ENCODE results near the gene CCDC18. TPM values are rescaled to one million over a fixed set of nuclear protein-coding genes. Genes with fewer than 3 reads are reported as not detected.
A peak's percentile ranks its signal among the peaks of the same experiment; 100 is the strongest.
"Not testable (repeated sequence)": the region's sequence is repeated elsewhere in the genome, so short reads cannot be mapped to it uniquely, and the experiment has no call there.

Gene CCDC18
- total RNA-seq, 2 donors from 2014 or later, result 5.0 to 6.9 TPM

DNA sequence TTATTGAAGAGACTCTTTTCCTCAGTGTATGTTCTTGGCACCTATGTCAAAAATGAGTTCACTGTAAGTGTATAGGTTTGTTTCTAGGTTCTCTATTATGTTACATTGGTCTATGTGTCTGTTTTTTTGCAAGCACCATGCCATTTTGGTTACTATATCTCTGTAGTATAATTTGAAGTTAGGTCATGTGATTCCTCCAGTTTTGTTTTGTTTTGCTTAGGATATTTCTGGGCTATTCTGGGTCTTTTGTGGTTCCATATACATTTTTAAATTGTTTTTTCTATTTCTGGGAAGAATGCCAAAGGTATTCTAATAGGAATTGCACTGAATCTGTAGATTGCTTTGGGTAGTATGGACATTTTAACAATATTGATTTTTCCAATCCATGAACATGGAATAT, 13.5 kb upstream of the CCDC18 start:
- TF ChIP-seq, protein P1, sequence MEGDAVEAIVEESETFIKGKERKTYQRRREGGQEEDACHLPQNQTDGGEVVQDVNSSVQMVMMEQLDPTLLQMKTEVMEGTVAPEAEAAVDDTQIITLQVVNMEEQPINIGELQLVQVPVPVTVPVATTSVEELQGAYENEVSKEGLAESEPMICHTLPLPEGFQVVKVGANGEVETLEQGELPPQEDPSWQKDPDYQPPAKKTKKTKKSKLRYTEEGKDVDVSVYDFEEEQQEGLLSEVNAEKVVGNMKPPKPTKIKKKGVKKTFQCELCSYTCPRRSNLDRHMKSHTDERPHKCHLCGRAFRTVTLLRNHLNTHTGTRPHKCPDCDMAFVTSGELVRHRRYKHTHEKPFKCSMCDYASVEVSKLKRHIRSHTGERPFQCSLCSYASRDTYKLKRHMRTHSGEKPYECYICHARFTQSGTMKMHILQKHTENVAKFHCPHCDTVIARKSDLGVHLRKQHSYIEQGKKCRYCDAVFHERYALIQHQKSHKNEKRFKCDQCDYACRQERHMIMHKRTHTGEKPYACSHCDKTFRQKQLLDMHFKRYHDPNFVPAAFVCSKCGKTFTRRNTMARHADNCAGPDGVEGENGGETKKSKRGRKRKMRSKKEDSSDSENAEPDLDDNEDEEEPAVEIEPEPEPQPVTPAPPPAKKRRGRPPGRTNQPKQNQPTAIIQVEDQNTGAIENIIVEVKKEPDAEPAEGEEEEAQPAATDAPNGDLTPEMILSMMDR (IDR thresholded peaks at IDR 0.05), result no peak
- no peaks in the 10 kb centered on the region for H3K27me3 ChIP-seq
- no peak overlapping the region for H3K4me3 ChIP-seq
- H3K36me3 ChIP-seq, result no peaks in the 10 kb centered on the region
- H3K4me1 ChIP-seq, result no peaks in the 10 kb centered on the region
- no peak overlapping the region for H3K27ac ChIP-seq
- DNase-seq (ENCODE audit: low spot score), result no peak
- no peaks in the 10 kb centered on the region for H3K9me3 ChIP-seq

GRCh38 chr1:93170141-93170678, 10.3 kb upstream of the CCDC18 start:
- H3K4me1 ChIP-seq, result peaks cover 0 to 13% of the 10 kb centered on the region in 2 donors
- not testable (repeated sequence) for H3K27ac ChIP-seq; H3K36me3 ChIP-seq; H3K9me3 ChIP-seq; DNase-seq (ENCODE audit: low spot score); H3K27me3 ChIP-seq; H3K4me3 ChIP-seq

DNA sequence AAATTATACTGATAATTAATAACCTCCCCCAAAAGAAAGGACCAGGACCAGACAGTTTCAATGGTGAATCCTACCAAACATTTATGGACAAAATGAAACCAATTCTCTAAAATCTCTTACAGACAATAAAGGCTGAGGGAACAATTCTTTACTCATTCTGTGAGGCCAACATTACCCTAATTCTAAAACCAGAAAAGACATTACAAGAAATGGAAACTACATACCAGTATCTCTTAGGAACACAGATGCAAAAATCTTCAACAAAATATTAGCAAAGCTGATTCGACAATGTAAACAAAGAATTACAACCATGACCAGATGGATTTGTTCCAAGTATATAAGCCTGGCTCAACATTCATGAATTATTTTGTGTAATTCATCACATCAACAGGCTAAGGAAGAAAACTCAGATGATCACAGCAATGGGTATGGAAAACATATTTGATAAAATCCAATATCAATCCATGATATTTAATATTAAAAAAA, 8.9 kb upstream of the CCDC18 start:
- Histone ChIP-seq H3K4me3 (no peak overlapping the region), H3K27ac (no peak overlapping the region), H3K4me1 (peaks cover 0 to 21% of the 10 kb centered on the region in 2 donors), H3K36me3 (peaks cover 8% of the 10 kb centered on the region), H3K9me3 (no peaks in the 10 kb centered on the region), H3K27me3 (no peaks in the 10 kb centered on the region)
- no peak for DNase-seq (ENCODE audit: low spot score)
- TF ChIP-seq, protein P1 (IDR thresholded peaks at IDR 0.05), result no peak

- H3K9me3 ChIP-seq, result no peaks in the 10 kb centered on the region
- peaks cover 8% of the 10 kb centered on the region for H3K36me3 ChIP-seq
- no peak overlapping the region for H3K27ac ChIP-seq
- peaks cover 0 to 31% of the 10 kb centered on the region in 2 donors for H3K4me1 ChIP-seq
- no peaks in the 10 kb centered on the region for H3K27me3 ChIP-seq
- DNase-seq (ENCODE audit: low spot score), result no peak
- TF ChIP-seq, protein P1 (IDR thresholded peaks at IDR 0.05), result no peak
- no peak overlapping the region for H3K4me3 ChIP-seq
Measured at GRCh38 chr1:93172778-93173177, 7.7 kb upstream of the CCDC18 start.

- not testable (repeated sequence) for H3K27ac ChIP-seq; H3K4me3 ChIP-seq; H3K27me3 ChIP-seq; H3K36me3 ChIP-seq; H3K9me3 ChIP-seq; DNase-seq (ENCODE audit: low spot score)
- H3K4me1 ChIP-seq, result peaks cover 0 to 43% of the 10 kb centered on the region in 2 donors
Measured at GRCh38 chr1:93174638-93175037, 5.9 kb upstream of the CCDC18 start.

GRCh38 chr1:93177991-93178390, 2.5 kb upstream of the CCDC18 start:
- TF ChIP-seq, protein P1 (IDR thresholded peaks at IDR 0.05), result no peak
- Histone ChIP-seq H3K4me1 (peaks cover 0 to 41% of the 10 kb centered on the region in 2 donors), H3K27ac (peak overlapping the region; percentile 40 to 99), H3K4me3 (peak overlapping the region; percentile 79 to 88), H3K36me3 (peaks cover 8% of the 10 kb centered on the region), H3K27me3 (no peaks in the 10 kb centered on the region), H3K9me3 (no peaks in the 10 kb centered on the region)
- DNase-seq (ENCODE audit: low spot score), result no peak

GRCh38 chr1:93178418-93178817, 2.1 kb upstream of the CCDC18 start:
- Histone ChIP-seq H3K27me3 (no peaks in the 10 kb centered on the region), H3K9me3 (no peaks in the 10 kb centered on the region), H3K36me3 (peaks cover 8% of the 10 kb centered on the region), H3K4me3 (peak overlapping the region; percentile 79 to 88), H3K4me1 (peaks cover 0 to 37% of the 10 kb centered on the region in 2 donors), H3K27ac (peak overlapping the region; percentile 98 to 99)
- no peak for DNase-seq (ENCODE audit: low spot score)
- TF ChIP-seq, protein P1 (IDR thresholded peaks at IDR 0.05), result no peak
